HG02588 (cell line): ENCODE measurements around the gene SLC6A5.

ENCODE experiments used
- ATAC-seq: cut with Tn5 transposase; IDR thresholded peaks from one replicate; pipeline ENCODE4 v1.9.1; 2021; ENCODE audit warnings: mild to moderate bottlenecking, moderate library complexity; ENCODE audit not compliant: unreplicated experiment

Gene SLC6A5

DNA sequence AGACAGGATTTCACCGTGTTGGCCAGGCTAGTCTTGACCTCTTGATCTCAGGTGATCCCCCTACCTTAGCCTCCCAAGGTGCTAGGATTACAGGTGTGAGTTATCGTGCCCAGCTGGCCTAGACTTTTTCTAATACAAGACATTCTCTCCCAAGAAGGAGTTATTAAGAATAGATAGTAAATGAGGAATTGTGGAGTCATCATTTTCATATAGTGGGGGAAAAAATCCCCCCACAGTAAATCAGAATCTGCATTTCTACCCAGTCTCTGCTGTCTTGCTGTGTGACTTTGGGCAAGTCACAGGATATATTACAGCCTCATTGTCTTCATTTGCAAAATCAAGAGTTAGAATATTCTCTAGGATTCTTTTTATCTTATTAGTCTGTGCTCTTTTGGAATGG lies 21.6 kb downstream of the SLC6A5 start:
- no peak for ATAC-seq

- no peak for ATAC-seq
These were observed 22.3 kb downstream of the SLC6A5 start for GRCh38 chr11:20621679-20622078.

DNA sequence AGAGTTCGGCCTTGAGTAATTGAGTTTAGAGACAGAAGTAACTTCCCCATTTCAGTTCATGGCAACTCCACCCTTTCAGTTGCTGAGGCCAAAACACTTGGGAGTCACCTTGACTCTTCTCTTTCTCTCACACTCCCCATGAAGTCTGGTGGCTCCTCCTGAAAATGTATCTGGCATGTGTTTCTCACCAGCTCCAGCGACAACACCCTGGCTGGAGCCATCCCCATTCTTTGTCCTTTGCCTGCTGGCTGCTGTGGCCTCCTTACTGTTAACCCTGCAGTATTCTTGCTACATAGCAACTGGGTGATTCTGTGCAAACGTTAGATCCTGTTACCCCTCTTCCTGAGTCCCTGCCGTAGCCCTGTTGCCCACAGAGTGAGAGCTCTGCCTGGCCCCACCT lies 23.8 kb downstream of the SLC6A5 start:
- no peak for ATAC-seq

- no peak for ATAC-seq
These were observed 26.9 kb downstream of the SLC6A5 start for GRCh38 chr11:20626279-20626678.

- ATAC-seq: no peak
These were observed 27.6 kb downstream of the SLC6A5 start for GRCh38 chr11:20627026-20627425.

- no peak for ATAC-seq
These were observed 28.3 kb downstream of the SLC6A5 start for GRCh38 chr11:20627701-20628100.

DNA sequence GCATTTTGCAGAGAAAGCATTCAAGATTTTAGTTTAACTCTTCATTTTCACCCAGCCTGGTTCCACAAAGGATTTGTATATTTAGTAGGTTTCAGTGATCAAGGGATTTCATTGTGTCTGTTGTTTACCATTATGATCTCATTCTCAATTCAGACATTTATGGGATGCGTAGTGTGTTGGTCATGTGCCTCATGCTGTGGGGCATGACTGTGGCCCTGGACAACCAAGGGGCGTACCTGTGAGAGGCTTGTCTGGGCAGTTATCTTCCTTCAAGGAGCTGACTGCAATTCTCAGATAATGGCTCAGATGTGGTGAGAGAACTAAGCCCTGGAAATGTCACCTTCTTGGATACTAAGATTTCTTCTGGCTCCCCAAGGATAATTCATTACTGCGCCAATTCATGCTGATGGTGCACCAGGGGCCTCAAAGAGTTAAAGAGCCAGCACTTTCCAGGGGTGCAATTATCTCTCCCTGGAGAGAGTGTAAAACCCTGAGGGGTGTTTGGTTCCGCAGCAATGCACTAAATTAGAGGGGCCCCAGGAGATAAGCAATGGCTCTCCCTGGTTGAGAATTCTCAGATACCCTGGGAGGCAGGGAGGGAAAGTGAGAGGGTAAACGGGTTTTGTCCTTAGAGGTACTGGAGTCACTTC lies 32.2 kb downstream of the SLC6A5 start:
- no peak for ATAC-seq

- no peak for ATAC-seq
These were observed 32.7 kb downstream of the SLC6A5 start for GRCh38 chr11:20632169-20632532.

- no peak for ATAC-seq
These were observed 34.6 kb downstream of the SLC6A5 start for GRCh38 chr11:20634044-20634443.

DNA sequence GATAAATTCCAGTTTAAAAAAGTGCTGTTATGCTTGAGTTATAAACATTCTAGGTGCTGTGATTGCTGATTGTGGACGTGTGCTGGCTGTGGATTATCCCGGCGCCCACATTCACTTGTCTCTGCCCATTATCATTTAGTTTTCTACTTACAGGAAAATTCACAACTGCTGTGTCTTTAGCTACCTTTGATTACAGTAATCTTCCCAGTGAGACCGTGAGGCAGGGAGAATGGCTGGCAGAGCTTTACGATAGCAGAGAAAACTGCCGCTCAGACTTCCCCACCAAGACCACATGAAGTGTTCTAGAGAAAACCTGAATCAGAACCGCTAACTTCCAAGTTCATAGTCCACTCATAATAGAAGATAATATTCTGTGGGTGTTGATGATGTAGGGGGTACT lies 35.4 kb downstream of the SLC6A5 start:
- no peak for ATAC-seq

DNA sequence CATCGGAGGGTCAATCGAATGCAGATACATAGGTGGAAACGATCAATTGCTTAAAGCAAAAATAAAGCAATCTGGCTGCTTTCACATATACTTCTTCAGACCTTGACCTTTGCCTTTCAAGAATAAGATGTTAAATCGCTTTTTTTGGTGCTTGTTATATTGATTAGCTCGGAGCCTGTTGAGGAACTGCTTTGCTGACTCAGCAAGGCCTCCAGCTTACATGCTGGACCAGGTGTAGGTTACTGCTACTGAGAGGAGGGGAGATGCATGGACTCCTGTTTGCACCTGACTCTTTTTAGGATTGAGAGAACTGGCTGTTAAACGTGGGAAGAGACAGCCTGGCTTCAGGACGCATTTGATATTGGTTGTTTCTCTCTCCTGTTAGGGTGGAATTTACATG lies 38.7 kb downstream of the SLC6A5 start:
- ATAC-seq: no peak

DNA sequence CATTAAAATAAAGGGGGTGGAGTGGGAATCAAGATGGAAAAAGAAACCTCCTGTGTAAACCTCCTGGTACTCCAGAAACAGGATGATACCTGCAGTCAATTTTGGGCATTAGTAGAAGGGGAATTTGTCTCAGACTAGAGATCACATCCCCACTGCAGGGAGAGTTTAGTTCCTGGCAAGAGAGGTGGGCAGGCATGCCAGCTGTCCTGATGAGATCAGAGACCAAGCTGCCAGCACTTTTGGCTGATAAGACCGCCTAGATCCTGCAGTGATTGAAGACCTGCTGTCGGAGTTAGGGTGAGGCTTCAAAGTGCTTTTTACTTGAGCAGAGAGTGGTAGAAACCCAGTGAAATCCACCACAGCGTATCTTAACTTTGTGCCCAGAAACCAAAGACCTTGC lies 40.3 kb downstream of the SLC6A5 start:
- no peak for ATAC-seq

- ATAC-seq: no peak
These were observed 41.0 kb downstream of the SLC6A5 start for GRCh38 chr11:20640401-20640800.

DNA sequence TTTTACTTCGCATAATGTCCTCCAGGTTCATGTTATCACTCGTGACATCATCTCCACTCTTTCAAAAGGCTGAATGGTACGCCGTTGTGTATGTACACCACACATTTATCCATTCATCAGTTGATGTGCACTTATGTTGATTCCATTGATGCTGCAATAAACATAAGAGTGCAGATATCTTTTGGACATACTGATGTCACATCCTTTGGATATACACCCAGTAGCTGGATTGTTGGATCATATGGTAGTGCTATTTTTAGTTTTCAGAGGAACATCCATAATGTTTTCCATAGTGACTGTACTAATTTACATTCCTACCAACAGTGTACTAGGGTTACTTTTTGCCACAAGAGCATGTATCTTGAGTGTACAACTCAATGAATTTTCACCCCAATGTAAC lies 45.0 kb downstream of the SLC6A5 start:
- no peak for ATAC-seq

- peak; percentile 70 for ATAC-seq
These were observed 48.7 kb downstream of the SLC6A5 start for GRCh38 chr11:20647976-20648565.

- no peak for ATAC-seq
These were observed 52.9 kb downstream of the SLC6A5 start for GRCh38 chr11:20652150-20652806.

- no peak for ATAC-seq
These were observed 54.6 kb downstream of the SLC6A5 start for GRCh38 chr11:20654038-20654437.

- no peak for ATAC-seq
These were observed 57.5 kb downstream of the SLC6A5 start for GRCh38 chr11:20656901-20657300.

DNA sequence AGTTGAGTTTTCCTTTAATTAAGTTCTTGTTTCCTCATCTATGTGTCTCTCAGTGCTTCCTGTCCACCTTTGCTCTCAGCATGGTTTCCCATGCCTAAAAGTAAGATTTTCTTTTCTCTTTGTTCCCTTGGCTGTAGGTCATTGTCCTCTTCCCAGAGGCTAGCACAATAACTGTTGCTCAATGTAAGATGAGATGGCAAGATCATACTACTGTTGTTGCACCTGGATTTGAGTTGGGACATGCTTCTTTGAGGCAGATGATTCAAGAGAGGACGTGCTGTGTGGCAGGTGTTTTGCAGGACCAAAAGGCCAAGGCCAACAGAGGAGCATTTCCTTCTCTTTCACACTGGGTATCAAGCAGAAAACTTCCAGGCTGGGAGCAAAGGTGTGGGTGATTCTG lies 58.7 kb downstream of the SLC6A5 start:
- ATAC-seq: no peak

DNA sequence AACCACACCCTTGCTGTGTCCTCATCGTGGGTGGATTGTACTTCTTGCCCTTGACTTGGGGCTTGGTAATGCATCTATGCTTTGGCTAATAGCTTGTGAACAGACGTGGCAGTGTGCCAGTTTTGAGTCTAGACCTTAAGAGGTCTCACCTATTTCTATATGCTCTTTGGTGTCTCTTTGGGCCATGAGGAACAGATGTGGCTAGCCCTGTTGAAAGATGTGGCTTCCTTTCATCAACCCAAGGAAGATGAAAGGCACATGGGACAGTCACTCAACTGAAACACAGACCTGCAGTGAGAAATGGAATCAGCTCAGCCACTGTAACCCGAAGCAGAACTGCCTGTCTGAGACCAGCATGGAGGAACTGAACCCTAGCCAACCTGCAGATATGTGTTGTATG lies 62.0 kb downstream of the SLC6A5 start:
- no peak for ATAC-seq

GRCh38 chr11:20661850-20662249 lies 62.4 kb downstream of the SLC6A5 start:
- ATAC-seq: no peak

- no peak for ATAC-seq
These were observed 68.9 kb downstream of the SLC6A5 start for GRCh38 chr11:20668131-20668809.
